ENCODE data around the gene TANC1. TPM values are rescaled to one million over a fixed set of nuclear protein-coding genes. Genes with fewer than 3 reads are reported as not detected.

TANC1 gene
- total RNA-seq, 1 experiment from 2014 or later, result 2.5 TPM

- H3K9me3 Mint-ChIP-seq, result no peaks in the 10 kb centered on the region
- H3K23ac ChIP-seq (ENCODE audit: insufficient read length, low read depth, low read length), result no peak overlapping the region
- no peak overlapping the region for H4K91ac ChIP-seq (ENCODE audit: insufficient read length, low read depth, low read length)
- no peak overlapping the region for H2BK120ac ChIP-seq (ENCODE audit: low read depth, low read length, poor library complexity, severe bottlenecking)
- no peaks in the 10 kb centered on the region for H3K9me3 ChIP-seq (ENCODE audit: control insufficient read depth, low read depth, low read length)
- H3K4me1 ChIP-seq (ENCODE audit: insufficient read depth, low read length), result no peaks in the 10 kb centered on the region
- no peak overlapping the region for H3K4ac ChIP-seq (ENCODE audit: low read depth, low read length)
- no peak overlapping the region for H3K4me2 ChIP-seq (ENCODE audit: insufficient read depth, insufficient read length, low read length)
- H2AFZ ChIP-seq (ENCODE audit: low read length), result no peak overlapping the region
- no peak overlapping the region for H2BK15ac ChIP-seq (ENCODE audit: low read depth, low read length)
- H3K56ac ChIP-seq (ENCODE audit: insufficient read length, low read depth, low read length), result no peak overlapping the region
- H2BK20ac ChIP-seq (ENCODE audit: low read depth, low read length, poor library complexity, severe bottlenecking), result no peak overlapping the region
- H3K36me3 Mint-ChIP-seq (ENCODE audit: insufficient read depth in 1 of 3, low read depth in 3 of 3), result no peaks in the 10 kb centered on the region
- H3K23me2 ChIP-seq (ENCODE audit: insufficient read length, low read depth, low read length, poor library complexity, severe bottlenecking), result no peaks in the 10 kb centered on the region
- H2AK5ac ChIP-seq (ENCODE audit: insufficient read length, low read length), result no peak overlapping the region
- no peak overlapping the region for H2BK12ac ChIP-seq (ENCODE audit: insufficient read length, low read depth, low read length)
- no peak for TF ChIP-seq CTCF (conservative IDR thresholded peaks at IDR 0.05)
- no peak overlapping the region for H4K5ac ChIP-seq (ENCODE audit: insufficient read length, low read depth, low read length)
- H3K27me3 ChIP-seq (ENCODE audit: insufficient read depth, low read length), result no peaks in the 10 kb centered on the region
- H3K18ac ChIP-seq (ENCODE audit: insufficient read length, low read depth, low read length), result no peak overlapping the region
- no CpG with 5 or more reads among the region's 9 CpGs for WGBS (ENCODE audit: extremely low coverage, insufficient read length, low lambda C conversion rate)
- H3T11ph ChIP-seq (ENCODE audit: low read length), result no peak overlapping the region
- H3K9ac ChIP-seq (ENCODE audit: extremely low read depth, insufficient read length, low read length), result no peak overlapping the region
- H3K4me3 Mint-ChIP-seq, result no peak overlapping the region
- H4K8ac ChIP-seq (replicated peaks; ENCODE audit: insufficient read length, low read depth, low read length), result no peak overlapping the region
- no peaks in the 10 kb centered on the region for H4K20me1 ChIP-seq (ENCODE audit: control insufficient read depth, insufficient read depth, insufficient read length)
- no peak for DNase-seq
- H3K79me2 ChIP-seq (ENCODE audit: insufficient read depth, low read length), result no peaks in the 10 kb centered on the region
- no peak overlapping the region for H3K27ac Mint-ChIP-seq
- no peak overlapping the region for H3K14ac ChIP-seq (ENCODE audit: insufficient read depth, low read length)
- H3K27ac ChIP-seq (ENCODE audit: insufficient read length, low read depth, low read length), result no peak overlapping the region
- no peak overlapping the region for H2BK5ac ChIP-seq (ENCODE audit: insufficient read length, low read length)
- H3K79me1 ChIP-seq (ENCODE audit: insufficient read depth, low read depth, low read length, poor library complexity, severe bottlenecking), result no peaks in the 10 kb centered on the region
- H3K4me1 Mint-ChIP-seq, result peaks cover 5 to 6% of the 10 kb centered on the region in 2 experiments; a peak in 3 of 4 replicates
- no peaks in the 10 kb centered on the region for H3K27me3 Mint-ChIP-seq (ENCODE audit: low read depth)
These were observed 176.6 kb downstream of the TANC1 start for GRCh38 chr2:159144776-159145614.
